Prostate gland (tissue), 2 donors: Measurements from ENCODE around the gene ZGPAT. TPM values are rescaled to one million over a fixed set of nuclear protein-coding genes. Genes with fewer than 3 reads are reported as not detected.

Experiments
- DNase-seq: peaks from one replicate; pipeline ENCODE4 v3.0.0-alpha.2; 2019; ENCODE audit warnings: low spot score
- H3K27ac ChIP-seq, 2 donors: fragments of 200-600 bp; sonication (generic); 2 replicates each; pipeline ENCODE4 v1.5.1; 2017 to 2019
- H3K27me3 ChIP-seq: fragments of 200-600 bp; sonication (generic); replicated peaks from 2 replicates; pipeline ENCODE4 v1.5.1; 2019; ENCODE audit not compliant: insufficient read depth
- H3K36me3 ChIP-seq, 2 donors: fragments of 200-600 bp; sonication (generic); 1 replicate in 1 of 2; 2 replicates in 1 of 2; pipeline versions ENCODE4 v1.5.1 to v1.8.1; 2017 to 2019
- H3K4me1 ChIP-seq: fragments of 200-600 bp; sonication (generic); replicated peaks from 2 replicates; pipeline ENCODE4 v1.5.1; 2019
- H3K4me3 ChIP-seq, 2 donors: fragments of 200-600 bp; sonication (generic); 2 replicates each; pipeline ENCODE4 v1.5.1; 2017 to 2019
- H3K9me3 ChIP-seq: fragments of 200-600 bp; sonication (generic); 2 replicates; pipeline ENCODE4 v1.5.1; 2017
- CTCF ChIP-seq, 4 experiments: fragments of 200-600 bp in 2 of 4; fragments of 450-650 bp in 2 of 4; sonication (generic) in 2 of 4; IDR thresholded peaks; 1 replicate in 3 of 4; 2 replicates in 1 of 4; pipeline ENCODE4 v1.5.1; 2016 to 2019; ENCODE audit warnings: antibody characterized with exemption in 4 of 4, mild to moderate bottlenecking in 2 of 4, moderate library complexity in 2 of 4
- POLR2A ChIP-seq: fragments of 450-650 bp; IDR thresholded peaks from one replicate; pipeline ENCODE4 v1.6.1; 2016; ENCODE audit warnings: antibody characterized with exemption, mild to moderate bottlenecking
- POLR2AphosphoS5 ChIP-seq: sonication (generic); formaldehyde crosslinking; IDR thresholded peaks from one replicate; pipeline ENCODE4 v1.6.1; 2017; ENCODE audit warnings: antibody characterized with exemption
- WGBS: methylation state at CpG from one replicate; pipeline ENCODE4 v1.1.5; 2018; 5-methylcytosine and 5-hydroxymethylcytosine counted together
- intact Hi-C: fragments of 100-400 bp; cut with DNase I; formaldehyde crosslinking; loops from one replicate; pipeline ENCODE4 v1.14.2; 2022
- total RNA-seq, 2 donors: library from RNA; depleted of rRNA; stranded (reverse); fragments of >200 nt; gene quantifications; one replicate each; pipeline ENCODE4 v1.1.0, GENCODE V29; 2016

ZGPAT gene
- total RNA-seq, 2 donors from 2014 or later = 29.3 to 55.5 TPM

GRCh38 chr20:63695424-63696305, 12.2 kb upstream of the ZGPAT start:
- Histone ChIP-seq H3K36me3 (no peaks in the 10 kb centered on the region), H3K4me3 (no peak overlapping the region), H3K4me1 (peaks cover 7% of the 10 kb centered on the region), H3K27ac (no peak overlapping the region), H3K27me3 (no peaks in the 10 kb centered on the region), H3K9me3 (no peaks in the 10 kb centered on the region)
- intact Hi-C loops = no loop called here
- no peak for DNase-seq
- 43% methylated on average over 25 of the region's 25 CpGs for WGBS
- TF ChIP-seq CTCF (IDR thresholded peaks at IDR 0.05) = no peak
- TF ChIP-seq POLR2A = no peak
- TF ChIP-seq POLR2AphosphoS5 = no peak

GRCh38 chr20:63696306-63696627, 11.6 kb upstream of the ZGPAT start:
- no peak for TF ChIP-seq CTCF (IDR thresholded peaks at IDR 0.05)
- TF ChIP-seq POLR2AphosphoS5 = no peak
- peak; percentile 5 for TF ChIP-seq POLR2A
- Histone ChIP-seq H3K36me3 (no peaks in the 10 kb centered on the region), H3K4me1 (peaks cover 7% of the 10 kb centered on the region), H3K27ac (no peak overlapping the region), H3K27me3 (no peaks in the 10 kb centered on the region), H3K9me3 (no peaks in the 10 kb centered on the region), H3K4me3 (peak overlapping the region; percentile 15 to 23)
- intact Hi-C loops = no loop called here
- WGBS = 24% methylated on average over 6 of the region's 6 CpGs
- no peak for DNase-seq

- H3K4me3 ChIP-seq = peak within 1 kb of the TSS; percentile 15 to 23
- DNase-seq = no peak
- TF ChIP-seq CTCF (IDR thresholded peaks at IDR 0.05) (no peak), POLR2A (peak; percentile 3)
- no peaks in the 10 kb centered on the region for H3K36me3 ChIP-seq
- WGBS = 10% methylated on average over 51 of the region's 52 CpGs
- H3K4me1 ChIP-seq = peaks cover 7% of the 10 kb centered on the region
- H3K27ac ChIP-seq = no peak within 1 kb of the TSS
- H3K27me3 ChIP-seq = no peaks in the 10 kb centered on the region
- no peaks in the 10 kb centered on the region for H3K9me3 ChIP-seq
- intact Hi-C loops = no loop called here
These were observed 11.0 kb upstream of the ZGPAT start, which contains the start of gene TNFRSF6B for GRCh38 chr20:63696628-63697356. Gene TNFRSF6B (plus strand): TSS chr20:63696652. CDS start chr20:63696768, 116 bp downstream.

- no peaks in the 10 kb centered on the region for H3K9me3 ChIP-seq
- intact Hi-C loops = no loop called here
- no peak for TF ChIP-seq POLR2AphosphoS5
- TF ChIP-seq POLR2A = no peak
- no peak for TF ChIP-seq CTCF (IDR thresholded peaks at IDR 0.05)
- peak overlapping the region in 1 of 2 donors; percentile 23 for H3K4me3 ChIP-seq
- no peak overlapping the region for H3K27ac ChIP-seq
- WGBS = 47% methylated on average over 6 of the region's 7 CpGs
- H3K4me1 ChIP-seq = peaks cover 7% of the 10 kb centered on the region
- DNase-seq = no peak
- no peaks in the 10 kb centered on the region for H3K27me3 ChIP-seq
- H3K36me3 ChIP-seq = no peaks in the 10 kb centered on the region
These were observed 10.4 kb upstream of the ZGPAT start for GRCh38 chr20:63697357-63697867.
